Right lobe of liver (tissue), 4 donors: Measurements from ENCODE around the gene PHF14.
"Not testable (repeated sequence)": the region's sequence is repeated elsewhere in the genome, so short reads cannot be mapped to it uniquely, and the experiment has no call there.

ENCODE experiments used
- CTCF ChIP-seq, 4 donors: fragments of 200-600 bp in 3 of 4; fragments of 450-650 bp in 1 of 4; IDR thresholded peaks; one replicate each; pipeline versions ENCODE4 v1.5.1 to v1.8.0; 2016 to 2022; ENCODE audit warnings: antibody characterized with exemption in 4 of 4, mild to moderate bottlenecking in 2 of 4
- POLR2A ChIP-seq: fragments of 450-650 bp; IDR thresholded peaks from one replicate; pipeline ENCODE4 v1.6.1; 2017; ENCODE audit warnings: antibody characterized with exemption, mild to moderate bottlenecking
- donor health status: DM: no; HTN: no; CAD: no.
- donor health status: DM: no; HTN: no; CAD: no.
- donor health status: DM: no; HTN: yes; CAD: no.

DNA sequence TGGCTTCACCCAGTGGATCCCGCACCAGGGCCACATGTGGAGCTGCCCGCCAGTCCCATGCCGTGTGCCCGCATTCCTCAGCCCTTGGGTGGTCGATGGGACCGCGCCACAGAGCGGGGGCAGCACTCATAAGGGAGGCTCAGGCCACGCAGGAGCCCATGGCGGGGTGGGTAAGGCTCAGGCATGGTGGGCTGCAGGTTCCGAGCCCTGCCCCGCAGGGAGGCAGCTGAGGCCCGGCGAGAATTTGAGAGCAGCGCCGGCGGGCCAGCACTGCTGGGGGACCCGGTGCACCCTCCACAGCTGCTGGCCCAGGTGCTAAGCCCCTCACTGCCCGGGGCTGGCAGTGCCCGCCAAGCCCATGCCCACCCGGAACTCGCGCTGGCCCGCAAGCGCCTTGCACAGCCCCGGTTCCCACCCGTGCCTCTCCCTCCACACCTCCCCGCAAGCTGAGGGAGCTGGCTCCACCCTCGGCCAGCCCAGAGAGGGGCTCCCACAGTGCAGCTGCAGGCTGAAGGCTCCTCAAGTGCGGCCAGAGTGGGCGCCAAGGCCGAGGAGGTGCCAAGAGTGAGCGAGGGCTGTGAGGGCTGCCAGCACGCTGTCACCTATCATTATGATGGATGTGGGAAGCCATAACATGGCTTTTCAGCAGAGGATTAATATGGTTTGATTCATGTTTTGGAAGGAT lies 22.0 kb downstream of the PHF14 start:
- not testable (repeated sequence) for TF ChIP-seq CTCF (IDR thresholded peaks at IDR 0.05); POLR2A
